Upper lobe of left lung (tissue), 6 donors: ENCODE results near the gene FAM200A. TPM values are rescaled to one million over a fixed set of nuclear protein-coding genes. Genes with fewer than 3 reads are reported as not detected.
A peak's percentile ranks its signal among the peaks of the same experiment; 100 is the strongest.

Experiments used
- ATAC-seq, 2 donors: fragments of 200-7000 bp; cut with Tn5 transposase; one replicate each; pipeline ENCODE4 v1.9.1; 2022; ENCODE audit warnings: mild to moderate bottlenecking in 2 of 2, moderate library complexity in 2 of 2; ENCODE audit not compliant: low FRiP score in 2 of 2
- DNase-seq, 2 donors: peaks; one replicate each; pipeline ENCODE4 v3.0.0-alpha.2; 2019 to 2020
- H3K27ac ChIP-seq, 4 donors: fragments of 200-600 bp; sonication (generic); one replicate each; pipeline ENCODE4 v1.5.1; 2016 to 2019
- H3K27me3 ChIP-seq, 4 donors: fragments of 200-600 bp; sonication (generic); one replicate each; pipeline ENCODE4 v1.5.1; 2017 to 2019
- H3K36me3 ChIP-seq, 4 donors: fragments of 200-600 bp; sonication (generic); one replicate each; pipeline ENCODE4 v1.5.1; 2016 to 2019
- H3K4me1 ChIP-seq, 4 donors: fragments of 200-600 bp; sonication (generic); one replicate each; pipeline ENCODE4 v1.5.1; 2018 to 2019
- H3K4me3 ChIP-seq, 4 donors: fragments of 200-600 bp; sonication (generic); one replicate each; pipeline ENCODE4 v1.5.1; 2017 to 2019; ENCODE audit warnings: mild to moderate bottlenecking in 2 of 4, moderate library complexity in 1 of 4
- H3K9me3 ChIP-seq, 4 donors: fragments of 200-600 bp; sonication (generic); one replicate each; pipeline ENCODE4 v1.5.1; 2018 to 2019
- EP300 ChIP-seq, 4 donors: sonication (generic); formaldehyde crosslinking; IDR thresholded peaks; one replicate each; pipeline ENCODE4 v1.5.1; 2017; ENCODE audit warnings: antibody characterized with exemption in 4 of 4, control low read depth in 2 of 4
- POLR2A ChIP-seq, 4 donors: fragments of 450-650 bp; IDR thresholded peaks; one replicate each; pipeline ENCODE4 v1.5.1; 2016 to 2017; ENCODE audit warnings: antibody characterized with exemption in 4 of 4, mild to moderate bottlenecking in 2 of 4
- POLR2AphosphoS5 ChIP-seq, 2 donors: sonication (generic); formaldehyde crosslinking; IDR thresholded peaks; one replicate each; pipeline ENCODE4 v1.5.1; 2017; ENCODE audit warnings: antibody characterized with exemption in 2 of 2
- WGBS, 2 donors: methylation state at CpG; one replicate each; pipeline ENCODE4 v1.1.5; 2017 to 2018; 5-methylcytosine and 5-hydroxymethylcytosine counted together
- total RNA-seq, 6 donors: library from RNA; depleted of rRNA in 4 of 6; stranded (reverse); fragments of >200 nt in 4 of 6; gene quantifications; one replicate each; pipeline versions ENCODE4 v1.1.0 to v1.2.1, GENCODE V29; 2016 to 2021
- TF ChIP-seq, protein P1 (sequence below), 6 experiments: fragments of 450-650 bp in 4 of 6; fragments of 200-600 bp in 2 of 6; sonication (generic) in 2 of 6; IDR thresholded peaks; one replicate each; pipeline ENCODE4 v1.5.1; 2016 to 2019; ENCODE audit warnings: antibody characterized with exemption in 6 of 6
- donor health status: DM: no; HTN: no; CAD: no; lungs with moderate emphysema.
- donor health status: DM: no; HTN: yes; CAD: no; lungs with severe emphysema.

FAM200A gene
- total RNA-seq, 6 donors from 2014 or later = 1.7 to 9.9 (median 5.1) TPM

DNA sequence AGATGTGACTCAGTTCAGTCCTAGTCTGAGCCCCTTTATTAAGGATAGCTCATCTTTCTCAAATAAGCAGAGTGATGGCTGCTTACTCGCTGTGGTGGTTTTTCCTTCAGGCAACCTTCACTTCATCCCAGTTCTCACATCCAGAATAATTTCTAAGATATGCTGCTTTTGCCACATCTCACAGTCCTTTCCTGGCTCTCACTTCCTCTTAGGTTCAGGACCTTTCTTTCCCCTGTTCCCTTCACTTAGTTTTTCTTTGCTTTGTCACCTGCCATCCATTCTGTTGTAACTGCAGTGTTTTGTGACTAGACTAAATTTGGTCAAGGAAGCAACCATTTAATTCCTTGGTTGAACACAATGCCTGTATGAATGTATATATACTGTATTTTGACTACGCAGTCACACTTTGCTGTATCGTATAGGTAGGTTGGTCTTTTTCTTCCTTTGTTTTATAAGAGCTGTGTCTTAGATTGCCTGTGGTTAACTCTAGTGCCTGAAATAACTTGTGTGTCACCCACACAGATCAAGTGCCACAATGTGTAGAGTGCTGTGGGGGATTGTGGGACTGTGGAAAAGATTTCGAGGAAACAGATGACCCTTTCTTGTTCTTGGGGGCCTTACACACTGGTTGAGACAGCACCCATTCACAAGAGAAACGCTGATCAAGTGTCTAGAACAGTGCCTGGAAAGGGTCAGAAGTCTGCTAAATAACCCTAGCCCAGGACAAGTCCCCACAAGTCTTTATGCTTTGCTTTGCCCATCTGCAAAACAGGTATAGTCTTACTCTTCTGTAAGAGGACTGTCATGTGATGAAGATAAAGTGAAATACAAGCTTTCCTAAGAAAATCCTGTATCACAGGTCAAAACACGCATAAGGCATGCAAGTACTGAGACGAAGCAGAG, 9.2 kb upstream of the FAM200A start:
- peaks cover 21 to 64% (median 48%) of the 10 kb centered on the region in 4 donors for H3K36me3 ChIP-seq
- H3K4me3 ChIP-seq = no peak overlapping the region
- no peaks in the 10 kb centered on the region for H3K27me3 ChIP-seq
- WGBS, 2 donors = 93 to 95% methylated on average over 7 of the region's 7 CpGs
- no peak for ATAC-seq
- H3K9me3 ChIP-seq = no peaks in the 10 kb centered on the region
- H3K27ac ChIP-seq = peak overlapping the region in 1 of 4 donors; percentile 19
- no peak for DNase-seq
- peaks cover 23 to 46% (median 30%) of the 10 kb centered on the region in 4 donors for H3K4me1 ChIP-seq
- TF ChIP-seq EP300 (IDR thresholded peaks at IDR 0.05) = no peak

DNA sequence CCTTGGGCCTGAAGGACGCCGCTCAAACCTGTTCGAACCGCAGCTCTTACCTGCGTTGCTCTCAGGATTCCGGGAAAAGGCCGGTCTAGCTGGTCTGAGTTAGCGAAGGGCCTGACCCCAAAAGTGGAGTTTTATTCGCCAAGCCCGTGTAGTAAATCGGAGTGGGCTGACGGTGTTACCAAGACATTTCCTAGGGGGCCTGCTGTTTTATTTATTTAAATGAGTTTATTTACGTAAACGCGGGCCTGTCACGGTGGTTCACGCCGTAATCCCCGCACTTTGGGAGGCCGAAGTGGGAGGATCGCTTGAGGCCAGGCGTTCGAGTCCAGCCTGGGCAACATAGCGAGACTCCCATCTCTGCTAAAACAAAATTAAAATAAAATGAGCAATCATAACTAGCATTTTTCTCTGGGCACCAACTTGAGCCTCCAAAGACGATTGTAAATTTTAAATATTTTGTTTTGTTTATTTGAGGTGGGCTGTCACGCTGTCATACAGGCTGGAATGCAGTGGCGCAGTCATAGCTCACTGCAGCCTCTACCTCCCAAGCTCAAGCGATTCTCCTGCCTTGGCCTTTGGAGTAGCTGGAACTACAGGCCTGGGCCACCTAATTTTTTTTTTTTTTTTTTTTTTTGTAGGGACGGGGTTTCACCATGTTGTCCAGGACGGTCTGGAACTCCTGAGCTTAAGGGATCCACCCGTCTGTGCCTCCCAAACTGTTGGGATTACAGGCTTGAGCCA, 7.4 kb upstream of the FAM200A start:
- no peak for DNase-seq
- Histone ChIP-seq H3K36me3 (peaks cover 20 to 57% (median 35%) of the 10 kb centered on the region in 4 donors), H3K27me3 (no peaks in the 10 kb centered on the region), H3K9me3 (no peaks in the 10 kb centered on the region), H3K4me3 (peak overlapping the region; percentile 78 to 87 (median 80)), H3K27ac (peak overlapping the region; percentile 98 to 100 (median 99)), H3K4me1 (peaks cover 23 to 46% (median 30%) of the 10 kb centered on the region in 4 donors)
- ATAC-seq = no peak
- TF ChIP-seq, protein P1, sequence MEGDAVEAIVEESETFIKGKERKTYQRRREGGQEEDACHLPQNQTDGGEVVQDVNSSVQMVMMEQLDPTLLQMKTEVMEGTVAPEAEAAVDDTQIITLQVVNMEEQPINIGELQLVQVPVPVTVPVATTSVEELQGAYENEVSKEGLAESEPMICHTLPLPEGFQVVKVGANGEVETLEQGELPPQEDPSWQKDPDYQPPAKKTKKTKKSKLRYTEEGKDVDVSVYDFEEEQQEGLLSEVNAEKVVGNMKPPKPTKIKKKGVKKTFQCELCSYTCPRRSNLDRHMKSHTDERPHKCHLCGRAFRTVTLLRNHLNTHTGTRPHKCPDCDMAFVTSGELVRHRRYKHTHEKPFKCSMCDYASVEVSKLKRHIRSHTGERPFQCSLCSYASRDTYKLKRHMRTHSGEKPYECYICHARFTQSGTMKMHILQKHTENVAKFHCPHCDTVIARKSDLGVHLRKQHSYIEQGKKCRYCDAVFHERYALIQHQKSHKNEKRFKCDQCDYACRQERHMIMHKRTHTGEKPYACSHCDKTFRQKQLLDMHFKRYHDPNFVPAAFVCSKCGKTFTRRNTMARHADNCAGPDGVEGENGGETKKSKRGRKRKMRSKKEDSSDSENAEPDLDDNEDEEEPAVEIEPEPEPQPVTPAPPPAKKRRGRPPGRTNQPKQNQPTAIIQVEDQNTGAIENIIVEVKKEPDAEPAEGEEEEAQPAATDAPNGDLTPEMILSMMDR (IDR thresholded peaks at IDR 0.05) = no peak
- TF ChIP-seq POLR2A (IDR thresholded peaks at IDR 0.05) = no peak
- TF ChIP-seq EP300 (IDR thresholded peaks at IDR 0.05) = no peak
- no peak for TF ChIP-seq POLR2AphosphoS5 (IDR thresholded peaks at IDR 0.05)
- WGBS, 2 donors = 24 to 42% methylated on average over 17 to 31 of the region's 31 CpGs

DNA sequence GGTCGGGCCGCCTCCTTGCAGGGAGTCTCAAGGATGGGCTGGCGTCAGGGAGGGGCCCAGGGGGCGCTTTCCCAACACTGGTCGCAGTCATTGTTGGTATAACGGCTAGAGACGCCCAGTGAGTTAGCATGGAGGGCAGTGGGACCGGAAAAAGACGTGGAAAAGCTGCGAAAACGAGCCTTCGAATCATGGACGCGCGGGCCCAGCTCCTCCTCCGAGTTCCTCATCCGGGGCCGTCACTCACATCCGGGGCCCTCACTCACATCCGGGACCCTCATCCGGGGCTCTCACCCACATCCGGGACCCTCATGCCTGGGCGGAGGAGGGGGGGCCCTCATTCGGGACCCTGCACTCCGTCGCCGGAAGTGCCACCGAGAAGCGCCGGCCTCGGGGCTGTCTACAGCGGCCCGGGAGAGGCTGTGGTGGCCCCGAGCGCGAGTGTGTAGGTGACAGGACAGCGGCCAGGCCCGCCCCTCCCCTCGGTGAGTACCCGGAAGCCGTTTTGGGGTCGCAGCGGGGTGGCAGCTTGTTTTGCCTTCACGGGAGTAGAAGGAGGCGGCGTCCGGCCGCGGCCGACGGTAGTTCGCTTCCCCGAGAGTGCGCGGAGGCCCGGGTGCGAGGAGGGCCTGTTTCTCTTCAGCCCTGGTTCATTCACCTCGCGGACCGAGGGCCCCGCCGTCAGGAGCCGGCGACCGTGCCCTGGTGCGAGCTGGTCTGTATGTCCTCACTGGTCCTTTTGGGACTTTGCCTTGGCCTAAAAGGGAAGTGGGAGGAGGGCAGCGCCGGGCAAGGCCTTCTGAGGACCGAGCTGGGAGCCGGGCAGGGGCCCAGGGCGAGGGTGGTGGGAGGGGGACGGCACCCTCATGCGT, 6.6 kb upstream of the FAM200A start, which contains the start of gene ZNF655:
Gene ZNF655 (plus strand): TSS at position 337 of the 869 bp plus-strand sequence. CDS start 1,918 bp downstream, outside the sequence.
- Histone ChIP-seq H3K36me3 (peaks cover 15 to 49% (median 28%) of the 10 kb centered on the region in 4 donors), H3K27ac (peak within 1 kb of the TSS; percentile 98 to 100 (median 99)), H3K9me3 (no peaks in the 10 kb centered on the region), H3K4me1 (peaks cover 23 to 46% (median 30%) of the 10 kb centered on the region in 4 donors), H3K4me3 (peak within 1 kb of the TSS; percentile 78 to 87 (median 80)), H3K27me3 (no peaks in the 10 kb centered on the region)
- TF ChIP-seq EP300 (IDR thresholded peaks at IDR 0.05) = no peak
- TF ChIP-seq POLR2A (IDR thresholded peaks at IDR 0.05) = peak in 3 of 4 donors; percentile 71 to 87 (median 86)
- peak; percentile 73 to 83 for TF ChIP-seq POLR2AphosphoS5 (IDR thresholded peaks at IDR 0.05)
- TF ChIP-seq, protein P1 (IDR thresholded peaks at IDR 0.05) = peak in 1 of 6 experiments; percentile 17
- DNase-seq (peak; percentile 89 to 94), ATAC-seq (peak; percentile 96 to 97)
- WGBS, 2 donors = 0% methylated on average over 14 to 47 of the region's 73 CpGs

DNA sequence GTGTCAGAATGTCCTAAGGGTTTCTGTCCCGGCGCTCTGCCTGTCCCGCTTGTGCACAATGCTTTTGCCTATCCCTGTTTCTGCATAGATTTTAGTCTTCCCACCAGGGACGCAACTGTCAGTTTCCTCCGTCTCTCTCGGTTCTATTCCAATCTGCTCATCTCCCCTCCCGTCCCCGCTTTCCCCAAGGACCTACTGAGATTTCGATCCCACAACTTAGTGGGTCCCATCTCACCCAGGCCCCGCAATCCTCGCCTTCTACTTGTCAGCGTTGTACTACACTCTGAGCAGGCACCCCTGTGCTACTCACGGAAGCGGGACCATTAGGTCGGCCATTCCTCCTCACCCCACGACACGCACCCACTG, 6.0 kb upstream of the FAM200A start:
- no peak for TF ChIP-seq POLR2A (IDR thresholded peaks at IDR 0.05)
- TF ChIP-seq, protein P1 (IDR thresholded peaks at IDR 0.05) = no peak
- Histone ChIP-seq H3K4me3 (peak overlapping the region; percentile 78 to 87 (median 80)), H3K27ac (peak overlapping the region; percentile 98 to 100 (median 99)), H3K27me3 (no peaks in the 10 kb centered on the region), H3K36me3 (peaks cover 15 to 43% (median 24%) of the 10 kb centered on the region in 4 donors), H3K4me1 (peaks cover 23 to 46% (median 28%) of the 10 kb centered on the region in 4 donors), H3K9me3 (no peaks in the 10 kb centered on the region)
- no peak for DNase-seq
- peak; percentile 82 to 87 for ATAC-seq
- 0 to 3% methylated on average over 17 of the region's 17 CpGs for WGBS, 2 donors
